ENCODE results near the gene ANKRD9.

Gene ANKRD9

GRCh38 chr14:102532204-102532658 lies 22.7 kb upstream of the ANKRD9 start:
- TF ChIP-seq CTCF (IDR thresholded peaks at IDR 0.05; ENCODE audit: insufficient read depth, low read length, poor library complexity, severe bottlenecking) = no peak
- TF ChIP-seq EZH2phosphoT487 (conservative IDR thresholded peaks at IDR 0.05; ENCODE audit: low read length) = no peak
- Histone ChIP-seq H2AFZ (ENCODE audit: low read depth, low read length, severe bottlenecking) (no peak overlapping the region), H3K9me3 (ENCODE audit: insufficient read depth, low read length) (no peaks in the 10 kb centered on the region), H3K9ac (ENCODE audit: low read length) (no peak overlapping the region), H3K27me3 (ENCODE audit: low read length) (no peaks in the 10 kb centered on the region), H3K27ac (ENCODE audit: low read depth, low read length) (no peak overlapping the region), H4K20me1 (ENCODE audit: low read depth, low read length) (no peaks in the 10 kb centered on the region), H3K4me3 (ENCODE audit: insufficient read depth, low read length, poor library complexity, severe bottlenecking) (no peak overlapping the region), H3K36me3 (ENCODE audit: low read length) (no peaks in the 10 kb centered on the region), H3F3A (ENCODE audit: insufficient read depth) (no peaks in the 10 kb centered on the region), H3K79me2 (ENCODE audit: insufficient read depth, low read length) (no peaks in the 10 kb centered on the region), H3K9me2 (replicated peaks; ENCODE audit: insufficient read depth, low read length) (no peaks in the 10 kb centered on the region), H3K4me2 (ENCODE audit: low read depth, low read length, poor library complexity, severe bottlenecking) (no peak overlapping the region)

GRCh38 chr14:102530828-102531478 lies 21.4 kb upstream of the ANKRD9 start:
- Histone ChIP-seq H3K4me3 (ENCODE audit: insufficient read depth, low read length, poor library complexity, severe bottlenecking) (no peak overlapping the region), H3K36me3 (ENCODE audit: low read length) (no peaks in the 10 kb centered on the region), H3K9me2 (replicated peaks; ENCODE audit: insufficient read depth, low read length) (no peaks in the 10 kb centered on the region), H3K9me3 (ENCODE audit: insufficient read depth, low read length) (no peaks in the 10 kb centered on the region), H3K27ac (ENCODE audit: low read depth, low read length) (no peak overlapping the region), H3F3A (ENCODE audit: insufficient read depth) (no peaks in the 10 kb centered on the region), H3K79me2 (ENCODE audit: insufficient read depth, low read length) (no peaks in the 10 kb centered on the region), H3K4me2 (ENCODE audit: low read depth, low read length, poor library complexity, severe bottlenecking) (no peak overlapping the region), H3K27me3 (ENCODE audit: low read length) (no peaks in the 10 kb centered on the region), H3K9ac (ENCODE audit: low read length) (no peak overlapping the region), H4K20me1 (ENCODE audit: low read depth, low read length) (no peaks in the 10 kb centered on the region), H2AFZ (ENCODE audit: low read depth, low read length, severe bottlenecking) (no peak overlapping the region)
- no peak for TF ChIP-seq CTCF (IDR thresholded peaks at IDR 0.05; ENCODE audit: insufficient read depth, low read length, poor library complexity, severe bottlenecking)
- no peak for TF ChIP-seq EZH2phosphoT487 (conservative IDR thresholded peaks at IDR 0.05; ENCODE audit: low read length)

- Histone ChIP-seq H3K9me2 (replicated peaks; ENCODE audit: insufficient read depth, low read length) (no peaks in the 10 kb centered on the region), H3K4me2 (ENCODE audit: low read depth, low read length, poor library complexity, severe bottlenecking) (no peak overlapping the region), H3K36me3 (ENCODE audit: low read length) (no peaks in the 10 kb centered on the region), H2AFZ (ENCODE audit: low read depth, low read length, severe bottlenecking) (no peak overlapping the region), H3K27ac (ENCODE audit: low read depth, low read length) (no peak overlapping the region), H4K20me1 (ENCODE audit: low read depth, low read length) (no peaks in the 10 kb centered on the region), H3K4me3 (ENCODE audit: insufficient read depth, low read length, poor library complexity, severe bottlenecking) (no peak overlapping the region), H3K79me2 (ENCODE audit: insufficient read depth, low read length) (no peaks in the 10 kb centered on the region), H3K9me3 (ENCODE audit: insufficient read depth, low read length) (no peaks in the 10 kb centered on the region), H3K9ac (ENCODE audit: low read length) (no peak overlapping the region), H3F3A (ENCODE audit: insufficient read depth) (no peaks in the 10 kb centered on the region), H3K27me3 (ENCODE audit: low read length) (no peaks in the 10 kb centered on the region)
- no peak for TF ChIP-seq EZH2phosphoT487 (conservative IDR thresholded peaks at IDR 0.05; ENCODE audit: low read length)
- no peak for TF ChIP-seq CTCF (IDR thresholded peaks at IDR 0.05; ENCODE audit: insufficient read depth, low read length, poor library complexity, severe bottlenecking)
Observed at GRCh38 chr14:102528431-102529170, 19.0 kb upstream of the ANKRD9 start.

Data from SU-DHL-6 (cell line).